Measurements from ENCODE around the gene USP3.

GRCh38 chr15:63588826-63589225 is 84.4 kb downstream of the USP3 start:
- no peak for TF ChIP-seq POLR2A (IDR thresholded peaks at IDR 0.05)
- TF ChIP-seq CTCF (IDR thresholded peaks at IDR 0.05 in 8 of 11, conservative IDR thresholded peaks at IDR 0.05 in 3 of 11): no peak
